Measurements from ENCODE around the gene DDX56. TPM values are rescaled to one million over a fixed set of nuclear protein-coding genes. Genes with fewer than 3 reads are reported as not detected.

Gene DDX56
- total and polyA plus RNA-seq, 2 of the 13 experiments (the other 11 are each of a cell fraction or from before 2014, with no cell fraction given) = 82.6 to 120 TPM

DNA sequence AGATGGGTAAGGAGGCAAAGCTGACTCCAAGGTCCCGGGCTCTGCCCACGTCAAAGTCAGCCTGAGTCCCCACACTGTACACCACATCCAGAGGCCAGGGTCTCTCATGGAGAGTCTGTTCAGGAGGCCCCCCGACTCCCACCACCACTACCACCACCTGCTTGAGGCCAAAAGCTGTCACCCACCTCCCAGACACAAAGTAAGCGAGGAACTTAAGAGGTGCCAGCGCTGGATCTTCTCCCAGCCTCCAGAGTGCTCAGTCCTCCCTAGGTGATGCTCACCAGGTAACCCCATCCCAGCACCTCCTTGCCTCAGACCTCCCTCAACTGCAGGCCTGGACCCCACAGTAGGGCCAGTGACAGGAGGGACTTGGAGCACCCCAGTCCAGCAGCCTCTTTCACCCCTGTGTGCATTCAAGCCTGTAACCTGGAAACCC lies 33.1 kb downstream of the DDX56 start (continued):
- no peak for TF ChIP-seq ZFP1 (CRISPR knock-in tag; IDR thresholded peaks at IDR 0.05)
- TF ChIP-seq, protein P1, sequence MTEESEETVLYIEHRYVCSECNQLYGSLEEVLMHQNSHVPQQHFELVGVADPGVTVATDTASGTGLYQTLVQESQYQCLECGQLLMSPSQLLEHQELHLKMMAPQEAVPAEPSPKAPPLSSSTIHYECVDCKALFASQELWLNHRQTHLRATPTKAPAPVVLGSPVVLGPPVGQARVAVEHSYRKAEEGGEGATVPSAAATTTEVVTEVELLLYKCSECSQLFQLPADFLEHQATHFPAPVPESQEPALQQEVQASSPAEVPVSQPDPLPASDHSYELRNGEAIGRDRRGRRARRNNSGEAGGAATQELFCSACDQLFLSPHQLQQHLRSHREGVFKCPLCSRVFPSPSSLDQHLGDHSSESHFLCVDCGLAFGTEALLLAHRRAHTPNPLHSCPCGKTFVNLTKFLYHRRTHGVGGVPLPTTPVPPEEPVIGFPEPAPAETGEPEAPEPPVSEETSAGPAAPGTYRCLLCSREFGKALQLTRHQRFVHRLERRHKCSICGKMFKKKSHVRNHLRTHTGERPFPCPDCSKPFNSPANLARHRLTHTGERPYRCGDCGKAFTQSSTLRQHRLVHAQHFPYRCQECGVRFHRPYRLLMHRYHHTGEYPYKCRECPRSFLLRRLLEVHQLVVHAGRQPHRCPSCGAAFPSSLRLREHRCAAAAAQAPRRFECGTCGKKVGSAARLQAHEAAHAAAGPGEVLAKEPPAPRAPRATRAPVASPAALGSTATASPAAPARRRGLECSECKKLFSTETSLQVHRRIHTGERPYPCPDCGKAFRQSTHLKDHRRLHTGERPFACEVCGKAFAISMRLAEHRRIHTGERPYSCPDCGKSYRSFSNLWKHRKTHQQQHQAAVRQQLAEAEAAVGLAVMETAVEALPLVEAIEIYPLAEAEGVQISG (CRISPR knock-in tag; IDR thresholded peaks at IDR 0.05) = no peak
- TF ChIP-seq ZKSCAN5 (CRISPR knock-in tag; IDR thresholded peaks at IDR 0.05) = no peak
- 0 out of 2 replicates have a peak, but pooled peaks have one; percentile 52 for TF ChIP-seq ZNF138 (CRISPR knock-in tag; IDR thresholded peaks at IDR 0.05; ENCODE audit: low read depth)
- TF ChIP-seq ZEB1 (IDR thresholded peaks at IDR 0.05; ENCODE audit: insufficient replicate concordance, low read depth) = peak; percentile 38
- TF ChIP-seq ZNF12 (CRISPR knock-in tag; IDR thresholded peaks at IDR 0.05) = no peak
- TF ChIP-seq, protein P2, sequence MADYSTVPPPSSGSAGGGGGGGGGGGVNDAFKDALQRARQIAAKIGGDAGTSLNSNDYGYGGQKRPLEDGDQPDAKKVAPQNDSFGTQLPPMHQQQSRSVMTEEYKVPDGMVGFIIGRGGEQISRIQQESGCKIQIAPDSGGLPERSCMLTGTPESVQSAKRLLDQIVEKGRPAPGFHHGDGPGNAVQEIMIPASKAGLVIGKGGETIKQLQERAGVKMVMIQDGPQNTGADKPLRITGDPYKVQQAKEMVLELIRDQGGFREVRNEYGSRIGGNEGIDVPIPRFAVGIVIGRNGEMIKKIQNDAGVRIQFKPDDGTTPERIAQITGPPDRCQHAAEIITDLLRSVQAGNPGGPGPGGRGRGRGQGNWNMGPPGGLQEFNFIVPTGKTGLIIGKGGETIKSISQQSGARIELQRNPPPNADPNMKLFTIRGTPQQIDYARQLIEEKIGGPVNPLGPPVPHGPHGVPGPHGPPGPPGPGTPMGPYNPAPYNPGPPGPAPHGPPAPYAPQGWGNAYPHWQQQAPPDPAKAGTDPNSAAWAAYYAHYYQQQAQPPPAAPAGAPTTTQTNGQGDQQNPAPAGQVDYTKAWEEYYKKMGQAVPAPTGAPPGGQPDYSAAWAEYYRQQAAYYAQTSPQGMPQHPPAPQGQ (CRISPR knock-in tag; IDR thresholded peaks at IDR 0.05; ENCODE audit: borderline replicate concordance) = no peak
- TF ChIP-seq, protein P3, sequence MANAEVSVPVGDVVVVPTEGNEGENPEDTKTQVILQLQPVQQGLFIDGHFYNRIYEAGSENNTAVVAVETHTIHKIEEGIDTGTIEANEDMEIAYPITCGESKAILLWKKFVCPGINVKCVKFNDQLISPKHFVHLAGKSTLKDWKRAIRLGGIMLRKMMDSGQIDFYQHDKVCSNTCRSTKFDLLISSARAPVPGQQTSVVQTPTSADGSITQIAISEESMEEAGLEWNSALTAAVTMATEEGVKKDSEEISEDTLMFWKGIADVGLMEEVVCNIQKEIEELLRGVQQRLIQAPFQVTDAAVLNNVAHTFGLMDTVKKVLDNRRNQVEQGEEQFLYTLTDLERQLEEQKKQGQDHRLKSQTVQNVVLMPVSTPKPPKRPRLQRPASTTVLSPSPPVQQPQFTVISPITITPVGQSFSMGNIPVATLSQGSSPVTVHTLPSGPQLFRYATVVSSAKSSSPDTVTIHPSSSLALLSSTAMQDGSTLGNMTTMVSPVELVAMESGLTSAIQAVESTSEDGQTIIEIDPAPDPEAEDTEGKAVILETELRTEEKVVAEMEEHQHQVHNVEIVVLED (CRISPR knock-in tag; IDR thresholded peaks at IDR 0.05; ENCODE audit: borderline replicate concordance) = no peak
- no peak for TF ChIP-seq ZSCAN9 (CRISPR knock-in tag; IDR thresholded peaks at IDR 0.05; ENCODE audit: borderline replicate concordance)
- no peak for TF ChIP-seq MATR3 (CRISPR knock-in tag; IDR thresholded peaks at IDR 0.05)
- no peak for TF ChIP-seq HHEX (CRISPR knock-in tag; IDR thresholded peaks at IDR 0.05)
- TF ChIP-seq POLR2G (IDR thresholded peaks at IDR 0.05; ENCODE audit: low read depth, low read length) = no peak
- TF ChIP-seq FIP1L1 (IDR thresholded peaks at IDR 0.05; ENCODE audit: borderline replicate concordance, insufficient read depth, low read depth, low read length) = no peak
- TF ChIP-seq ZNF772 (CRISPR knock-in tag; IDR thresholded peaks at IDR 0.05) = no peak
- 0 out of 2 replicates have a peak, but pooled peaks have one; percentile 49 for TF ChIP-seq TBX2 (CRISPR knock-in tag; IDR thresholded peaks at IDR 0.05; ENCODE audit: borderline replicate concordance)
- no peak for TF ChIP-seq NR1H2 (CRISPR knock-in tag; IDR thresholded peaks at IDR 0.05; ENCODE audit: borderline replicate concordance, low read depth)
- TF ChIP-seq FOXK1 (CRISPR knock-in tag; IDR thresholded peaks at IDR 0.05; ENCODE audit: borderline replicate concordance, low read depth) = no peak
- TF ChIP-seq ESRRA (CRISPR knock-in tag; IDR thresholded peaks at IDR 0.05; ENCODE audit: low read depth) = no peak
- TF ChIP-seq ZNF317 (CRISPR knock-in tag; IDR thresholded peaks at IDR 0.05) = peak; percentile 11; the same call in 1 of the 2 replicates
- TF ChIP-seq ZFP90 (CRISPR knock-in tag; IDR thresholded peaks at IDR 0.05; ENCODE audit: borderline replicate concordance) = no peak; the same call in 1 of the 2 replicates
- peak; percentile 81; the same call in 1 of the 2 replicates for TF ChIP-seq ZNF747 (CRISPR knock-in tag; IDR thresholded peaks at IDR 0.05; ENCODE audit: borderline replicate concordance)
- TF ChIP-seq HMG20B (CRISPR knock-in tag; conservative IDR thresholded peaks at IDR 0.05) = no peak
- no peak for TF ChIP-seq KMT2A (CRISPR knock-in tag; IDR thresholded peaks at IDR 0.05)
- no peak for TF ChIP-seq FOXA1 (IDR thresholded peaks at IDR 0.05)
- TF ChIP-seq FOXA1 (CRISPR knock-in tag; IDR thresholded peaks at IDR 0.05) = no peak
- TF ChIP-seq KLF12 (CRISPR knock-in tag; IDR thresholded peaks at IDR 0.05; ENCODE audit: borderline replicate concordance) = no peak
- peak; percentile 66; the same call in 1 of the 2 replicates for TF ChIP-seq ZNF263 (CRISPR knock-in tag; IDR thresholded peaks at IDR 0.05)

Measured in HepG2 (cell line).